Measurements from ENCODE around the gene WWTR1. TPM values are rescaled to one million over a fixed set of nuclear protein-coding genes. Genes with fewer than 3 reads are reported as not detected.

The WWTR1 gene
- total RNA-seq, 2 experiments from 2014 or later, result 0.40 to 0.63 TPM

DNA sequence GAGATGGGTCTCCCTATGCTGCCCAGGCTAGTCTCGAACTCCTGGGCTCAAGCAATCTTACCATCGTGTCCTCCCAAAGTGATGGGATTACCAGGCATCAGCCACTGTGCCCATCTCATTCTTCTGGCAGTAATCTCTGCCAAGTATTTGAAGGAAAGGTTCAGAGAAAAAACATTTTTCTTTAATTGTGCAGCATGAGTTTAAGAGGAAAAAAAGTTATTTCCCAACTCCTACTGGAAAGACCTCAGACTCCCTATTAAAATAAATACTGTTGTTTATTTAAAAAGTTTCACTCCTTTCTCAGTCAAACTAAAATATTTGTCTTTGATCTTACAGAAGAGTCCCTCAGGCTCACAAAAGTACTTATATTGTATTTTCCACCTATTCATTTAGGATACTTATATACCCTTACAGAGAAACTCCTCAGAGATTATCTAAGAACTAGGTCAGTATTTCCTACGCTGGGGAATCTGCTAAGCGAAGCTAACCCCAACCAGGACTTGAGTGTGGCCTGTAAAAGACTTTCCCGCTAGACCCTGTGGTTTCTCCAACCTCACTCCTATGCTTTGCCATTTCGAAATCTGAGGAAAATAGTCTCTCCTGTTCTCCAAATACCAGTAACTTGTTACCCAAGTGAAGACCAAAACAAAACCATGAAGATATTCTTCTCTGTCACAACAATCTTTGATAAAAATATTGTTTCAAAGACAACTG, 28.7 kb downstream of the WWTR1 start:
- H3K4me1 Mint-ChIP-seq (ENCODE audit: low read depth), result no peaks in the 10 kb centered on the region
- no peak overlapping the region for H3K4me3 Mint-ChIP-seq
- TF ChIP-seq, protein P1, sequence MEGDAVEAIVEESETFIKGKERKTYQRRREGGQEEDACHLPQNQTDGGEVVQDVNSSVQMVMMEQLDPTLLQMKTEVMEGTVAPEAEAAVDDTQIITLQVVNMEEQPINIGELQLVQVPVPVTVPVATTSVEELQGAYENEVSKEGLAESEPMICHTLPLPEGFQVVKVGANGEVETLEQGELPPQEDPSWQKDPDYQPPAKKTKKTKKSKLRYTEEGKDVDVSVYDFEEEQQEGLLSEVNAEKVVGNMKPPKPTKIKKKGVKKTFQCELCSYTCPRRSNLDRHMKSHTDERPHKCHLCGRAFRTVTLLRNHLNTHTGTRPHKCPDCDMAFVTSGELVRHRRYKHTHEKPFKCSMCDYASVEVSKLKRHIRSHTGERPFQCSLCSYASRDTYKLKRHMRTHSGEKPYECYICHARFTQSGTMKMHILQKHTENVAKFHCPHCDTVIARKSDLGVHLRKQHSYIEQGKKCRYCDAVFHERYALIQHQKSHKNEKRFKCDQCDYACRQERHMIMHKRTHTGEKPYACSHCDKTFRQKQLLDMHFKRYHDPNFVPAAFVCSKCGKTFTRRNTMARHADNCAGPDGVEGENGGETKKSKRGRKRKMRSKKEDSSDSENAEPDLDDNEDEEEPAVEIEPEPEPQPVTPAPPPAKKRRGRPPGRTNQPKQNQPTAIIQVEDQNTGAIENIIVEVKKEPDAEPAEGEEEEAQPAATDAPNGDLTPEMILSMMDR (IDR thresholded peaks at IDR 0.05), result no peak
- ChIA-PET CTCF (no interaction called here), POLR2A (no interaction called here)
- peaks cover 21% of the 10 kb centered on the region for H3K27me3 Mint-ChIP-seq
- H3K36me3 Mint-ChIP-seq (ENCODE audit: low read depth), result no peaks in the 10 kb centered on the region
- H3K9me3 Mint-ChIP-seq, result no peaks in the 10 kb centered on the region
- DNase-seq (no peak), ATAC-seq (no peak)
- intact Hi-C loops (cut with micrococcal nuclease), result no loop called here
- no peak overlapping the region for H3K27ac Mint-ChIP-seq

GRCh38 chr3:149626671-149627070, 31.2 kb downstream of the WWTR1 start:
- Mint-ChIP-seq H3K4me1 (ENCODE audit: low read depth) (no peaks in the 10 kb centered on the region), H3K36me3 (ENCODE audit: low read depth) (no peaks in the 10 kb centered on the region), H3K27me3 (peaks cover 11% of the 10 kb centered on the region), H3K9me3 (no peaks in the 10 kb centered on the region), H3K27ac (no peak overlapping the region), H3K4me3 (no peak overlapping the region)
- POLR2A ChIA-PET, result no interaction called here
- CTCF ChIA-PET, result no interaction called here
- TF ChIP-seq, protein P1 (IDR thresholded peaks at IDR 0.05), result no peak
- DNase-seq, result no peak
- intact Hi-C loops (cut with micrococcal nuclease), result no loop called here
- ATAC-seq, result no peak

- intact Hi-C loops (cut with micrococcal nuclease), result no loop called here
- Mint-ChIP-seq H3K9me3 (no peaks in the 10 kb centered on the region), H3K27me3 (peaks cover 11% of the 10 kb centered on the region), H3K4me3 (no peak overlapping the region), H3K36me3 (ENCODE audit: low read depth) (no peaks in the 10 kb centered on the region), H3K4me1 (ENCODE audit: low read depth) (peaks cover 2% of the 10 kb centered on the region), H3K27ac (no peak overlapping the region)
- TF ChIP-seq, protein P1 (IDR thresholded peaks at IDR 0.05), result no peak
- no peak for DNase-seq
- POLR2A ChIA-PET, result no interaction called here
- ATAC-seq, result no peak
- CTCF ChIA-PET, result no interaction called here
Observed at GRCh38 chr3:149625795-149626194, 32.0 kb downstream of the WWTR1 start.

- DNase-seq (no peak), ATAC-seq (no peak)
- TF ChIP-seq, protein P1 (IDR thresholded peaks at IDR 0.05), result no peak
- Mint-ChIP-seq H3K36me3 (ENCODE audit: low read depth) (no peaks in the 10 kb centered on the region), H3K4me1 (ENCODE audit: low read depth) (peaks cover 2% of the 10 kb centered on the region), H3K4me3 (no peak overlapping the region), H3K27ac (no peak overlapping the region), H3K9me3 (no peaks in the 10 kb centered on the region), H3K27me3 (peaks cover 7% of the 10 kb centered on the region)
- ChIA-PET CTCF (no interaction called here), POLR2A (no interaction called here)
- intact Hi-C loops (cut with micrococcal nuclease), result no loop called here
Observed at GRCh38 chr3:149623824-149624223, 34.0 kb downstream of the WWTR1 start.

GRCh38 chr3:149621218-149622005, 36.4 kb downstream of the WWTR1 start:
- Mint-ChIP-seq H3K4me1 (ENCODE audit: low read depth) (peaks cover 2% of the 10 kb centered on the region), H3K4me3 (no peak overlapping the region), H3K9me3 (no peaks in the 10 kb centered on the region), H3K27me3 (peaks cover 5% of the 10 kb centered on the region), H3K27ac (no peak overlapping the region), H3K36me3 (ENCODE audit: low read depth) (no peaks in the 10 kb centered on the region)
- POLR2A ChIA-PET, result no interaction called here
- intact Hi-C loops (cut with micrococcal nuclease), result no loop called here
- DNase-seq (peak; percentile 13), ATAC-seq (peak; percentile 53)
- CTCF ChIA-PET, result interaction anchor here (1.4 kb wide), 1 partner anchor 96 kb away, joined by 4 read pairs; no protein-coding TSS in a partner anchor
- TF ChIP-seq, protein P1 (IDR thresholded peaks at IDR 0.05), result no peak

Measured in activated CD8-positive, alpha-beta T cell treated with anti-CD3 and anti-CD28 coated beads for 36 hours (primary cell).